BE2C (cell line): ENCODE measurements around the gene GALNT7.
A peak's percentile ranks its signal among the peaks of the same experiment; 100 is the strongest.

Experiments
- DNase-seq: peaks from one replicate; pipeline ENCODE4 v3.0.0-alpha.2; 2020
- H3K27me3 ChIP-seq: fragments of 250-450 bp; sonication (Bioruptor Pico); 2 replicates; pipeline ENCODE4 v1.5.1; 2020; ENCODE audit warnings: mild to moderate bottlenecking
- H3K36me3 ChIP-seq: fragments of 250-450 bp; sonication (Bioruptor Pico); 2 replicates; pipeline ENCODE4 v1.5.1; 2020; ENCODE audit warnings: mild to moderate bottlenecking
- H3K4me1 ChIP-seq: fragments of 250-450 bp; sonication (Bioruptor Pico); 2 replicates; pipeline ENCODE4 v1.5.1; 2020
- H3K4me3 ChIP-seq: 2 replicates; pipeline ENCODE4 v1.5.1; 2011; ENCODE audit warnings: low read depth, low read length
- H3K9me3 ChIP-seq: fragments of 250-450 bp; sonication (Bioruptor Pico); 2 replicates; pipeline ENCODE4 v1.5.1; 2020
- TF ChIP-seq, protein P1 (sequence below): IDR thresholded peaks from 2 replicates; pipeline ENCODE4 v1.5.1; 2012; ENCODE audit warnings: mild to moderate bottlenecking, low read depth, low read length

GALNT7 gene

GRCh38 chr4:173362666-173363065 is 194.1 kb downstream of the GALNT7 start:
- no peaks in the 10 kb centered on the region for H3K4me1 ChIP-seq
- no peaks in the 10 kb centered on the region for H3K27me3 ChIP-seq
- no peaks in the 10 kb centered on the region; the same call in 1 of the 2 replicates for H3K9me3 ChIP-seq
- no peaks in the 10 kb centered on the region for H3K36me3 ChIP-seq
- TF ChIP-seq, protein P1, sequence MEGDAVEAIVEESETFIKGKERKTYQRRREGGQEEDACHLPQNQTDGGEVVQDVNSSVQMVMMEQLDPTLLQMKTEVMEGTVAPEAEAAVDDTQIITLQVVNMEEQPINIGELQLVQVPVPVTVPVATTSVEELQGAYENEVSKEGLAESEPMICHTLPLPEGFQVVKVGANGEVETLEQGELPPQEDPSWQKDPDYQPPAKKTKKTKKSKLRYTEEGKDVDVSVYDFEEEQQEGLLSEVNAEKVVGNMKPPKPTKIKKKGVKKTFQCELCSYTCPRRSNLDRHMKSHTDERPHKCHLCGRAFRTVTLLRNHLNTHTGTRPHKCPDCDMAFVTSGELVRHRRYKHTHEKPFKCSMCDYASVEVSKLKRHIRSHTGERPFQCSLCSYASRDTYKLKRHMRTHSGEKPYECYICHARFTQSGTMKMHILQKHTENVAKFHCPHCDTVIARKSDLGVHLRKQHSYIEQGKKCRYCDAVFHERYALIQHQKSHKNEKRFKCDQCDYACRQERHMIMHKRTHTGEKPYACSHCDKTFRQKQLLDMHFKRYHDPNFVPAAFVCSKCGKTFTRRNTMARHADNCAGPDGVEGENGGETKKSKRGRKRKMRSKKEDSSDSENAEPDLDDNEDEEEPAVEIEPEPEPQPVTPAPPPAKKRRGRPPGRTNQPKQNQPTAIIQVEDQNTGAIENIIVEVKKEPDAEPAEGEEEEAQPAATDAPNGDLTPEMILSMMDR, result no peak
- no peak overlapping the region for H3K4me3 ChIP-seq
- DNase-seq, result no peak

GRCh38 chr4:173365359-173365996 is 196.9 kb downstream of the GALNT7 start:
- DNase-seq, result no peak
- Histone ChIP-seq H3K36me3 (no peaks in the 10 kb centered on the region), H3K27me3 (no peaks in the 10 kb centered on the region), H3K9me3 (no peaks in the 10 kb centered on the region), H3K4me1 (no peaks in the 10 kb centered on the region), H3K4me3 (no peak overlapping the region)
- TF ChIP-seq, protein P1, result no peak

DNA sequence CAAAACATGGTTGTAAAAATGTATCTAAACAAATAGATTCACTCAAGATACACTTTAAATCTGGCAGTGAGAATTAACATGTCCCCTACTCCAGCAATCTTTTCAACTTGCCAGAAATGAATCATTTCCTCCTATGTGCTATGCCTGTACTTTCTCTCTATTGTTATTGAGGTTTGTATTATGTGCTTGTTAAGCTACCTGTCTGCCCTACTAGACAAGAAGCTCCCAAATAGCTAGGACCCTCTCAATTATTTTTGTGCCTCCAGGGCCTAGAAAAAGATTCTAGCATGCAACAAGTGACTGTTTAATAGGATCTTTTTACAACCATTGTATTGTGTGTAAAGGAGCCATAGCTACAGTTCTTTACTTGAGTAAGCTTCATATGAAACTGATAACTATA is 198.7 kb downstream of the GALNT7 start:
- TF ChIP-seq, protein P1, result no peak
- H3K4me3 ChIP-seq, result no peak overlapping the region

GRCh38 chr4:173367946-173368345 is 199.3 kb downstream of the GALNT7 start:
- no peak for DNase-seq
- Histone ChIP-seq H3K4me1 (no peaks in the 10 kb centered on the region), H3K4me3 (peak overlapping the region; percentile 20; the same call in 1 of the 2 replicates), H3K36me3 (no peaks in the 10 kb centered on the region), H3K27me3 (no peaks in the 10 kb centered on the region), H3K9me3 (no peaks in the 10 kb centered on the region)
- TF ChIP-seq, protein P1, result no peak

More for the DNA sequence above, 198.7 kb downstream of the GALNT7 start:
- H3K9me3 ChIP-seq, result no peaks in the 10 kb centered on the region
- H3K4me1 ChIP-seq, result no peaks in the 10 kb centered on the region
- DNase-seq, result no peak
- no peaks in the 10 kb centered on the region for H3K36me3 ChIP-seq
- no peaks in the 10 kb centered on the region for H3K27me3 ChIP-seq

GRCh38 chr4:173370130-173370476 is 201.5 kb downstream of the GALNT7 start:
- DNase-seq, result peak; percentile 36
- TF ChIP-seq, protein P1, result no peak
- Histone ChIP-seq H3K36me3 (peaks cover 7% of the 10 kb centered on the region), H3K4me1 (no peaks in the 10 kb centered on the region), H3K9me3 (no peaks in the 10 kb centered on the region), H3K4me3 (peak overlapping the region; percentile 99), H3K27me3 (no peaks in the 10 kb centered on the region)

DNA sequence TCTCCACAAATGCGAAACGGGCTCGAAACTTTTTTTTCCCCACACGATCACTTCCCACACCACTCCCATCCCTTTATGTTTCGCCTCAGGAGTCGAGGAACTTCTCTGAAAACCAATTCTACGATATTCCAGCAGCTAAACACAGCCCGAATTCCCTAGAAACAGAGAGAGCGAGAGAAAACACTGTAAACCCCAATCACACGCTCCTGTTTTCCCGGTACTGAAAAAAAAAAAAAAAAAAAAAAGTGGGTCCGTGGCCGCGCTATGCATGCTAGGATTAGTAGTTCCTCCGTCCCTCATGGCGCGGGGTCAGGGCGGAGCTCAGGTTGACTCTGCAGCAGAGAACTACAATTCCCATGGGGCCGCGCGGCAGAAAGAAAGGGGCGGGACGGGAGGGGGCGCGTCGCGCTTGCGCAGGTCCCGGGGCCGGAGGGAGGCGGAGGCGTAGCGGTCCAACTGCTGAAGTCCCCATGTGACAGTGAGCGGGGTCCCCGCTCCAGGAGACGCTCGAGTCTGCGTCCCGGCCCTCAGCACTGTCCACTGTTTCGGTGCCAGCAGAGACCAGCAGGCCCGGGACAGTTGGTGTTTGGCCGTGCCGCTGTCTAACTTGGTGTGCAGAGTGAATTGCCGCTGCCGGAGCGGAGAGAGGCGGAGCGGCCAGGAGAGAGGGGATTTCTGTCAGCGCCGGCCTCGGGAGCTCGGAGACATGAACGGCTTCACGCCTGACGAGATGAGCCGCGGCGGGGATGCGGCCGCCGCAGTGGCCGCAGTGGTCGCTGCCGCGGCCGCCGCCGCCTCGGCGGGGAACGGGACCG is 202.1 kb downstream of the GALNT7 start, which contains the start of gene SAP30:
Gene SAP30 (plus strand): TSS at position 478 of the 815 bp plus-strand sequence. CDS start 229 bp downstream, at position 707.
- H3K4me1 ChIP-seq, result no peaks in the 10 kb centered on the region
- DNase-seq, result peak; percentile 99
- H3K27me3 ChIP-seq, result no peaks in the 10 kb centered on the region
- TF ChIP-seq, protein P1, result no peak
- H3K4me3 ChIP-seq, result peak within 1 kb of the TSS; percentile 99
- peaks cover 10% of the 10 kb centered on the region for H3K36me3 ChIP-seq
- H3K9me3 ChIP-seq, result no peaks in the 10 kb centered on the region
